A549 treated with dexamethasone at 1 μM for 4 hours (cell line): ENCODE measurements around the gene RHEX. TPM values are rescaled to one million over a fixed set of nuclear protein-coding genes. Genes with fewer than 3 reads are reported as not detected.

ENCODE experiments used
- total RNA-seq: library from RNA; stranded (reverse); fragments of 200-300 nt; extraction: Qiagen RNA extraction; gene quantifications from 5 replicates; pipeline ENCODE4 v1.2.3, GENCODE V29; 2022

Gene RHEX
- total RNA-seq = not detected in 5 replicates

DNA sequence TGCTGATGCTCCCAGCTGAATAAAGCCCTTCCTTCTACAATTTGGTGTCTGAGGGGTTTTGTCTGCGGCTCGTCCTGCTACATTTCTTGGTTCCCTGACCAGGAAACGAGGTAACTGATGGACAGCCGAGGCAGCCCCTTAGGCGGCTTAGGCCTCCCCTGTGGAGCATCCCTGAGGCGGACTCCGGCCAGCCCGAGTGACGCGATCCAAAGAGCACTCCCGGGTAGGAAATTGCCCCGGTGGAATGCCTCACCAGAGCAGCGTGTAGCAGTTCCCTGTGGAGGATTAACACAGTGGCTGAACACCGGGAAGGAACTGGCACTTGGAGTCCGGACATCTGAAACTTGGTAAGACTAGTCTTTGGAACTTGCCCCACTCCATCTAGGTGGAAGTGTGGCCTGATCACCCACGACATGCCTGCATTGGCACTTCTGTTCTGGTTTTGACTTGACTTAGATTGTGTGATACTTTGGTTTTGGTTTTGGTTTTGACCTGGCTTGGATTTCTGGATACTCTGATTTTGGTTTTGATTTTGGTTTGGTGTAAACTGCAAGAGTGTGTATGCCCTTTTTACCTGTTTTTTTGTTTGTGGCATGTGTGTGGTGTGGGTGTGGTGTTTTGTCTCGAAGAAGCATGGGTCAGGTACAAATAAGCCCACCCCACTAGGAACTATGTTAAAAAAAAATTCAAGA is at the start of gene RHEX:
Gene RHEX, plus strand, starts transcription at position 255 of the 692 bp plus-strand sequence. CDS start 44,656 bp downstream, outside the sequence.

DNA sequence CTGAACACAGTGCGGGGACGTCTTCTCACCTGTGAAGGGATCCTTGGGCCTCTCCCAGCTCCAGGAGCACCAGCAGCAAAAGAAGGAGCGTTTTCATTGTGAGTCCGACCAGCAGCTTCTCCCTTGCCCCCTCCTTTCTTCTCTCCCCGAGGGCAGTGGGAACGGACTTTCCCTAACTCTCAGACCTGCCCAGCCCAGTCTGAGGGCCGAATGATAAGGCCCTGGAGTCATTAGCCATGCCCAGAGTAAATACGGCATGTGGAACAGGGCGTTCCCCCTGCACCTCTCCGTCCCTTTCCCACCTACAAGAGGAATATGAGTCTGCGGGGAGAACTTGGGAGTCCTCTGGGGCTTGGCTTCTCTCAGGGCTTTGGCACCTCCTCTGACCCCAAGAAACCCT is 29.3 kb upstream of the RHEX start, which contains the start of gene CTSE:
Gene CTSE, minus strand, starts transcription at position 201 of the 400 bp plus-strand sequence. Its CDS starts 104 bp downstream, at position 97.

GRCh38 chr1:206117151-206117948 is 64.4 kb downstream of the RHEX start, which contains the start of gene AVPR1B:
Gene AVPR1B, minus strand, starts transcription at chr1:206117388. Its CDS starts 498 bp downstream, at chr1:206116890.

Other genes starting within 250 kb of the RHEX start
- gene SLC41A1, start 240.0 kb upstream of the RHEX start, total RNA-seq = 20.9 to 23.7 TPM (median 22.3 TPM) in 5 replicates
- not detected in 5 replicates for gene PM20D1, start 203.0 kb upstream of the RHEX start, total RNA-seq
- gene SLC26A9, start 109.7 kb upstream of the RHEX start, total RNA-seq = 0.08 to 0.24 TPM (median 0.11 TPM) in 5 replicates
- 0.56 to 1.7 TPM (median 0.95 TPM) in 5 replicates for gene RAB7B, start 49.8 kb upstream of the RHEX start, total RNA-seq
- gene CTSE, start 29.3 kb upstream of the RHEX start, total RNA-seq = 0.03 to 0.06 TPM (median 0.04 TPM) in 4 of 5 replicates, not detected in the other
- not detected in 5 replicates for gene AVPR1B, start 64.2 kb downstream of the RHEX start, total RNA-seq
- gene FAM72A, start 149.7 kb downstream of the RHEX start, total RNA-seq = 10.3 to 12.5 TPM (median 10.7 TPM) in 5 replicates
- gene SRGAP2, start 150.4 kb downstream of the RHEX start, total RNA-seq = 20.5 to 40.8 TPM (median 34.5 TPM) in 5 replicates